Effector CD8-positive, alpha-beta T cell (primary cell): ENCODE results near the gene MS4A6E.
"Not testable (repeated sequence)": the region's sequence is repeated elsewhere in the genome, so short reads cannot be mapped to it uniquely, and the experiment has no call there.

Experiments used
- DNase-seq: peaks from one replicate; lab custom pipeline; 2025; lab: John Stamatoyannopoulos, UW
- total RNA-seq, 4 experiments: gene quantifications; one replicate each; lab custom pipeline; 2026; lab: John Stamatoyannopoulos, UW

Gene MS4A6E
- total RNA-seq, result 0 reads per million in 4 experiments

GRCh38 chr11:60326955-60327354 lies at the start of gene MS4A6E:
TSS of gene MS4A6E (plus strand) at chr11:60327255. CDS start at chr11:60334896, 7,641 bp downstream.
- DNase-seq, result no peak

- no peak for DNase-seq
Observed at GRCh38 chr11:60280412-60280811, 46.6 kb upstream of the MS4A6E start, which contains the start of gene MS4A4A. TSS of gene MS4A4A (plus strand) at chr11:60280666. CDS start at chr11:60280676, 10 bp downstream.

GRCh38 chr11:60281485-60281884 lies 45.6 kb upstream of the MS4A6E start:
- no peak for DNase-seq

GRCh38 chr11:60282286-60282685 lies 44.8 kb upstream of the MS4A6E start:
- no peak for DNase-seq

GRCh38 chr11:60285411-60286126 lies 41.5 kb upstream of the MS4A6E start:
- DNase-seq, result not testable (repeated sequence)

GRCh38 chr11:60288531-60288930 lies 38.5 kb upstream of the MS4A6E start:
- no peak for DNase-seq

GRCh38 chr11:60292145-60292544 lies 34.9 kb upstream of the MS4A6E start:
- no peak for DNase-seq

GRCh38 chr11:60301178-60301577 lies 25.9 kb upstream of the MS4A6E start:
- DNase-seq, result no peak

- DNase-seq, result not testable (repeated sequence)
Observed at GRCh38 chr11:60301884-60302283, 25.2 kb upstream of the MS4A6E start.

GRCh38 chr11:60303661-60304060 lies 23.4 kb upstream of the MS4A6E start:
- no peak for DNase-seq

- no peak for DNase-seq
Observed at GRCh38 chr11:60305906-60306619, 21.0 kb upstream of the MS4A6E start.

GRCh38 chr11:60307507-60308195 lies 19.4 kb upstream of the MS4A6E start:
- DNase-seq, result no peak

GRCh38 chr11:60310407-60310998 lies 16.6 kb upstream of the MS4A6E start:
- no peak for DNase-seq

GRCh38 chr11:60314635-60315321 lies 12.3 kb upstream of the MS4A6E start:
- DNase-seq, result no peak

- no peak for DNase-seq
Observed at GRCh38 chr11:60315871-60316270, 11.2 kb upstream of the MS4A6E start.

- no peak for DNase-seq
Observed at GRCh38 chr11:60316317-60316716, 10.7 kb upstream of the MS4A6E start.

- DNase-seq, result no peak
Observed at GRCh38 chr11:60318726-60319125, 8.3 kb upstream of the MS4A6E start.

GRCh38 chr11:60321051-60321450 lies 6.0 kb upstream of the MS4A6E start:
- no peak for DNase-seq

- no peak for DNase-seq
Observed at GRCh38 chr11:60328460-60328859, 1.4 kb downstream of the MS4A6E start.

- no peak for DNase-seq
Observed at GRCh38 chr11:60332846-60333245, 5.8 kb downstream of the MS4A6E start.

- peak; percentile 26 for DNase-seq
Observed at GRCh38 chr11:60334005-60334620, 7.1 kb downstream of the MS4A6E start.
